ENCODE results near the gene KIAA0930.

The KIAA0930 gene

DNA sequence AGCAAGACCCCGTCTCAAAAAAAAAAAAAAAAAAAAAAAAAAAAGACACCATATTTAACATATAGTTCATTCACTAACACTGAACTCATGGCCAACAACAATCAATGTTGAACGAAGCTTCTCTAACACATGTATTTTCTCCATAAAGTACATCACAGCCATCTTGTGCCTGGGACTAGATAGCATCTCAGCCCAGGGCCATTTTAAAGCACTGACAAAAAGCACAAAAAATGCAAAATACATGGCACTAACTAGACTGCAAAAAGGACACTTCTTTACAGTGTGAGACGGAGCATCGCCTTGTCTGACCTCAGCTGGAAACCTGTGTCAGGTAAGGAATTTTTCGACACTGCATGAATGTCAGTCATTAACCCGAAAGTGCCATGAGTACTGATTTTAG, 23.3 kb downstream of the KIAA0930 start:
- ChIA-PET CTCF (interaction anchor here (1.2 kb wide), 1 partner anchor 9 kb away, joined by 6 read pairs; no protein-coding TSS in a partner anchor), POLR2A (no interaction called here)

DNA sequence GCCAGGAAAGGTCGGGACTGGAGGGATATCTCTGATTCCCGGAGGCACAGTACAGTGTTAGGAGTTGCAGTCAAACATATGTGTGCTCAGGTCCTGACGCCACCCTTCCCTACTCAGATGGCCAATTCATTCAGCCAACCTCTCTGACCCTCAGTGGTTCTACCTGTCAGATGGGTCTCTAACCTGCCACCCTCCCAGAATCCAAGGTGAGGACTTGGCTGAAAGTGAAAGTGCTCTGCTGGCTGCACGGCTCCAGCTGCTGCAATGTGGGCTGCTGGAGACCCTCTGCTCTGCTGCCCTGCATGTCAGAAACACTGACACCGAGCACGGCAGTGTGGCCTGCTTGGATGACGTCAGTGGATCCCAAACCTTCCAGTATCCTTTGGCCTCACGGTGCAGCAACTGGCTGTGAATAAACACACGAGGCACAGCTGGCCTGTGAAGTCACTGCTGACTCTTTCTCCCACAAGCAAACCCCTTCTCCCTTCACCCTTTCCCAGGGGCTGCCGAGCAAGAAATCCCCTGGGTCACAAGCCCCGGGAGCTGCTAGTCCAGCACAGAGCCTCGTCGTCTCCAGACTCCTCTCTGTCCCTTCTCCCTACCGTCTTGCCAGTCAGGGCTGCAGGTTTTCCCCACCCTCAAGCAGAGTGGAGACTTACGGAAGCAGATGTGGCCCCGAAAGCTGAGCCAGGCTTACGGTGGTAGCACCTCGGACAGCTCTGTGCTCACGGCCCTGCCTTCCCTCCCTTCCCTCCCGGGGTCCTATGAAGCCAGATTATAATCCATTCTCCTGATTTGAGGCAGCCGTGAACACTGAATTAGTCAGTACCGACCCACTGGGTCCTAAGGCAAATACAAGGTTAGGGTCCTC, 24.3 kb downstream of the KIAA0930 start:
- Histone ChIP-seq H3K27ac (ENCODE audit: extremely low read depth, low read depth, low read length) (no peak overlapping the region), H3K36me3 (ENCODE audit: control insufficient read depth in 2 of 2, insufficient read depth in 1 of 2, low read length in 2 of 2) (peaks cover 0 to 4% of the 10 kb centered on the region in 2 experiments; a peak in 2 of 3 replicates), H3K4me3 (ENCODE audit: low read depth, low read length) (no peak overlapping the region), H3K9me3 (ENCODE audit: control insufficient read depth, insufficient read depth, low read depth, low read length) (no peaks in the 10 kb centered on the region), H3K4me1 (ENCODE audit: control insufficient read depth, insufficient read depth, low read length) (no peaks in the 10 kb centered on the region)
- ChIA-PET CTCF (interaction anchor here (1.2 kb wide), 1 partner anchor 8 kb away, joined by 6 read pairs; no protein-coding TSS in a partner anchor), POLR2A (no interaction called here)
- TF ChIP-seq ZFP37 (tag by site-specific recombination; IDR thresholded peaks at IDR 0.05): no peak
- TF ChIP-seq, protein P1, sequence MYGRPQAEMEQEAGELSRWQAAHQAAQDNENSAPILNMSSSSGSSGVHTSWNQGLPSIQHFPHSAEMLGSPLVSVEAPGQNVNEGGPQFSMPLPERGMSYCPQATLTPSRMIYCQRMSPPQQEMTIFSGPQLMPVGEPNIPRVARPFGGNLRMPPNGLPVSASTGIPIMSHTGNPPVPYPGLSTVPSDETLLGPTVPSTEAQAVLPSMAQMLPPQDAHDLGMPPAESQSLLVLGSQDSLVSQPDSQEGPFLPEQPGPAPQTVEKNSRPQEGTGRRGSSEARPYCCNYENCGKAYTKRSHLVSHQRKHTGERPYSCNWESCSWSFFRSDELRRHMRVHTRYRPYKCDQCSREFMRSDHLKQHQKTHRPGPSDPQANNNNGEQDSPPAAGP (tag by site-specific recombination; IDR thresholded peaks at IDR 0.05): no peak
- TF ChIP-seq, protein P2, sequence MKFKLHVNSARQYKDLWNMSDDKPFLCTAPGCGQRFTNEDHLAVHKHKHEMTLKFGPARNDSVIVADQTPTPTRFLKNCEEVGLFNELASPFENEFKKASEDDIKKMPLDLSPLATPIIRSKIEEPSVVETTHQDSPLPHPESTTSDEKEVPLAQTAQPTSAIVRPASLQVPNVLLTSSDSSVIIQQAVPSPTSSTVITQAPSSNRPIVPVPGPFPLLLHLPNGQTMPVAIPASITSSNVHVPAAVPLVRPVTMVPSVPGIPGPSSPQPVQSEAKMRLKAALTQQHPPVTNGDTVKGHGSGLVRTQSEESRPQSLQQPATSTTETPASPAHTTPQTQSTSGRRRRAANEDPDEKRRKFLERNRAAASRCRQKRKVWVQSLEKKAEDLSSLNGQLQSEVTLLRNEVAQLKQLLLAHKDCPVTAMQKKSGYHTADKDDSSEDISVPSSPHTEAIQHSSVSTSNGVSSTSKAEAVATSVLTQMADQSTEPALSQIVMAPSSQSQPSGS (tag by site-specific recombination; IDR thresholded peaks at IDR 0.05; ENCODE audit: low read depth): peak; percentile 52
- TF ChIP-seq ZNF707 (tag by site-specific recombination; IDR thresholded peaks at IDR 0.05): no peak
- TF ChIP-seq KLF16 (tag by site-specific recombination; IDR thresholded peaks at IDR 0.05): no peak
- TF ChIP-seq, protein P3, sequence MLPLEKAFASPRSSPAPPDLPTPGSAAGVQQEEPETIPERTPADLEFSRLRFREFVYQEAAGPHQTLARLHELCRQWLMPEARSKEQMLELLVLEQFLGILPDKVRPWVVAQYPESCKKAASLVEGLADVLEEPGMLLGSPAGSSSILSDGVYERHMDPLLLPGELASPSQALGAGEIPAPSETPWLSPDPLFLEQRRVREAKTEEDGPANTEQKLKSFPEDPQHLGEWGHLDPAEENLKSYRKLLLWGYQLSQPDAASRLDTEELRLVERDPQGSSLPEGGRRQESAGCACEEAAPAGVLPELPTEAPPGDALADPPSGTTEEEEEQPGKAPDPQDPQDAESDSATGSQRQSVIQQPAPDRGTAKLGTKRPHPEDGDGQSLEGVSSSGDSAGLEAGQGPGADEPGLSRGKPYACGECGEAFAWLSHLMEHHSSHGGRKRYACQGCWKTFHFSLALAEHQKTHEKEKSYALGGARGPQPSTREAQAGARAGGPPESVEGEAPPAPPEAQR (tag by site-specific recombination; IDR thresholded peaks at IDR 0.05): no peak
- no peak for TF ChIP-seq ZNF133 (tag by site-specific recombination; IDR thresholded peaks at IDR 0.05)
- no peak for TF ChIP-seq ZNF629 (tag by site-specific recombination; IDR thresholded peaks at IDR 0.05)
- TF ChIP-seq ZNF112 (tag by site-specific recombination; IDR thresholded peaks at IDR 0.05): no peak
- TF ChIP-seq ZNF664 (tag by site-specific recombination; IDR thresholded peaks at IDR 0.05): no peak
- TF ChIP-seq, protein P4, sequence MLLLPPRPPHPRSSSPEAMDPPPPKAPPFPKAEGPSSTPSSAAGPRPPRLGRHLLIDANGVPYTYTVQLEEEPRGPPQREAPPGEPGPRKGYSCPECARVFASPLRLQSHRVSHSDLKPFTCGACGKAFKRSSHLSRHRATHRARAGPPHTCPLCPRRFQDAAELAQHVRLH (tag by site-specific recombination; IDR thresholded peaks at IDR 0.05): no peak
- TF ChIP-seq, protein P5, sequence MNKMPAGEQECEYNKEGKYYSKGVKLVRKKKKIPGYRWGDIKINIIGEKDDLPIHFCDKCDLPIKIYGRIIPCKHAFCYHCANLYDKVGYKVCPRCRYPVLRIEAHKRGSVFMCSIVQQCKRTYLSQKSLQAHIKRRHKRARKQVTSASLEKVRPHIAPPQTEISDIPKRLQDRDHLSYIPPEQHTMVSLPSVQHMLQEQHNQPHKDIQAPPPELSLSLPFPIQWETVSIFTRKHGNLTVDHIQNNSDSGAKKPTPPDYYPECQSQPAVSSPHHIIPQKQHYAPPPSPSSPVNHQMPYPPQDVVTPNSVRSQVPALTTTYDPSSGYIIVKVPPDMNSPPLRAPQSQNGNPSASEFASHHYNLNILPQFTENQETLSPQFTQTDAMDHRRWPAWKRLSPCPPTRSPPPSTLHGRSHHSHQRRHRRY (tag by site-specific recombination; IDR thresholded peaks at IDR 0.05): no peak
- TF ChIP-seq, protein P6, sequence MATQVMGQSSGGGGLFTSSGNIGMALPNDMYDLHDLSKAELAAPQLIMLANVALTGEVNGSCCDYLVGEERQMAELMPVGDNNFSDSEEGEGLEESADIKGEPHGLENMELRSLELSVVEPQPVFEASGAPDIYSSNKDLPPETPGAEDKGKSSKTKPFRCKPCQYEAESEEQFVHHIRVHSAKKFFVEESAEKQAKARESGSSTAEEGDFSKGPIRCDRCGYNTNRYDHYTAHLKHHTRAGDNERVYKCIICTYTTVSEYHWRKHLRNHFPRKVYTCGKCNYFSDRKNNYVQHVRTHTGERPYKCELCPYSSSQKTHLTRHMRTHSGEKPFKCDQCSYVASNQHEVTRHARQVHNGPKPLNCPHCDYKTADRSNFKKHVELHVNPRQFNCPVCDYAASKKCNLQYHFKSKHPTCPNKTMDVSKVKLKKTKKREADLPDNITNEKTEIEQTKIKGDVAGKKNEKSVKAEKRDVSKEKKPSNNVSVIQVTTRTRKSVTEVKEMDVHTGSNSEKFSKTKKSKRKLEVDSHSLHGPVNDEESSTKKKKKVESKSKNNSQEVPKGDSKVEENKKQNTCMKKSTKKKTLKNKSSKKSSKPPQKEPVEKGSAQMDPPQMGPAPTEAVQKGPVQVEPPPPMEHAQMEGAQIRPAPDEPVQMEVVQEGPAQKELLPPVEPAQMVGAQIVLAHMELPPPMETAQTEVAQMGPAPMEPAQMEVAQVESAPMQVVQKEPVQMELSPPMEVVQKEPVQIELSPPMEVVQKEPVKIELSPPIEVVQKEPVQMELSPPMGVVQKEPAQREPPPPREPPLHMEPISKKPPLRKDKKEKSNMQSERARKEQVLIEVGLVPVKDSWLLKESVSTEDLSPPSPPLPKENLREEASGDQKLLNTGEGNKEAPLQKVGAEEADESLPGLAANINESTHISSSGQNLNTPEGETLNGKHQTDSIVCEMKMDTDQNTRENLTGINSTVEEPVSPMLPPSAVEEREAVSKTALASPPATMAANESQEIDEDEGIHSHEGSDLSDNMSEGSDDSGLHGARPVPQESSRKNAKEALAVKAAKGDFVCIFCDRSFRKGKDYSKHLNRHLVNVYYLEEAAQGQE (tag by site-specific recombination; IDR thresholded peaks at IDR 0.05): peak; percentile 90

More for the DNA sequence above, 23.3 kb downstream of the KIAA0930 start:
- no peaks in the 10 kb centered on the region for H3K9me3 ChIP-seq (ENCODE audit: control insufficient read depth, insufficient read depth, low read depth, low read length)
- no peak overlapping the region for H3K27ac ChIP-seq (ENCODE audit: extremely low read depth, low read depth, low read length)
- no peaks in the 10 kb centered on the region for H3K4me1 ChIP-seq (ENCODE audit: control insufficient read depth, insufficient read depth, low read length)
- TF ChIP-seq, protein P7, sequence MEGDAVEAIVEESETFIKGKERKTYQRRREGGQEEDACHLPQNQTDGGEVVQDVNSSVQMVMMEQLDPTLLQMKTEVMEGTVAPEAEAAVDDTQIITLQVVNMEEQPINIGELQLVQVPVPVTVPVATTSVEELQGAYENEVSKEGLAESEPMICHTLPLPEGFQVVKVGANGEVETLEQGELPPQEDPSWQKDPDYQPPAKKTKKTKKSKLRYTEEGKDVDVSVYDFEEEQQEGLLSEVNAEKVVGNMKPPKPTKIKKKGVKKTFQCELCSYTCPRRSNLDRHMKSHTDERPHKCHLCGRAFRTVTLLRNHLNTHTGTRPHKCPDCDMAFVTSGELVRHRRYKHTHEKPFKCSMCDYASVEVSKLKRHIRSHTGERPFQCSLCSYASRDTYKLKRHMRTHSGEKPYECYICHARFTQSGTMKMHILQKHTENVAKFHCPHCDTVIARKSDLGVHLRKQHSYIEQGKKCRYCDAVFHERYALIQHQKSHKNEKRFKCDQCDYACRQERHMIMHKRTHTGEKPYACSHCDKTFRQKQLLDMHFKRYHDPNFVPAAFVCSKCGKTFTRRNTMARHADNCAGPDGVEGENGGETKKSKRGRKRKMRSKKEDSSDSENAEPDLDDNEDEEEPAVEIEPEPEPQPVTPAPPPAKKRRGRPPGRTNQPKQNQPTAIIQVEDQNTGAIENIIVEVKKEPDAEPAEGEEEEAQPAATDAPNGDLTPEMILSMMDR (tag by site-specific recombination; IDR thresholded peaks at IDR 0.05): no peak
- no peak overlapping the region for H3K4me3 ChIP-seq (ENCODE audit: low read depth, low read length)
- H3K36me3 ChIP-seq (ENCODE audit: control insufficient read depth in 2 of 2, insufficient read depth in 1 of 2, low read length in 2 of 2): no peaks in the 10 kb centered on the region; a peak in 1 of 3 replicates
